Spleen (tissue), 11 donors: ENCODE data around the gene FLNB. TPM values are rescaled to one million over a fixed set of nuclear protein-coding genes. Genes with fewer than 3 reads are reported as not detected.
A peak's percentile ranks its signal among the peaks of the same experiment; 100 is the strongest.

Experiments
- DNase-seq: peaks from one replicate; pipeline ENCODE4 v3.0.0-alpha.2; 2020
- H3K27ac ChIP-seq, 8 donors: fragments of 200-600 bp; sonication (generic) in 7 of 8; 1 replicate in 4 of 8; 2 replicates in 4 of 8; pipeline versions ENCODE4 v1.5.0 to v1.8.0; 2016 to 2021; ENCODE audit warnings: inconsistent platforms in 4 of 8, mild to moderate bottlenecking in 4 of 8, moderate library complexity in 1 of 8
- H3K27me3 ChIP-seq, 7 donors: fragments of 200-600 bp; sonication (generic) in 6 of 7; replicated peaks in 1 of 7; 1 replicate in 4 of 7; 2 replicates in 3 of 7; pipeline versions ENCODE4 v1.5.0 to v1.8.0; 2016 to 2021; ENCODE audit warnings: inconsistent platforms in 3 of 7, mild to moderate bottlenecking in 1 of 7
- H3K36me3 ChIP-seq, 6 donors: fragments of 200-600 bp; sonication (generic) in 5 of 6; 1 replicate in 4 of 6; 2 replicates in 2 of 6; pipeline versions ENCODE4 v1.5.0 to v1.8.0; 2016 to 2021; ENCODE audit warnings: inconsistent platforms in 2 of 6
- H3K4me1 ChIP-seq, 6 donors: fragments of 200-600 bp; sonication (generic) in 5 of 6; 1 replicate in 3 of 6; 2 replicates in 3 of 6; pipeline versions ENCODE4 v1.5.0 to v1.8.0; 2016 to 2021; ENCODE audit warnings: inconsistent platforms in 3 of 6
- H3K4me3 ChIP-seq, 8 donors: fragments of 200-600 bp; sonication (generic) in 7 of 8; 1 replicate in 4 of 8; 2 replicates in 4 of 8; pipeline versions ENCODE4 v1.5.0 to v1.8.0; 2016 to 2021; ENCODE audit warnings: inconsistent platforms in 4 of 8, mild to moderate bottlenecking in 4 of 8, moderate library complexity in 2 of 8
- H3K9me3 ChIP-seq, 8 donors: fragments of 200-600 bp; sonication (generic) in 7 of 8; 1 replicate in 4 of 8; 2 replicates in 4 of 8; pipeline versions ENCODE4 v1.5.0 to v1.8.0; 2016 to 2021; ENCODE audit warnings: inconsistent platforms in 4 of 8
- CTCF ChIP-seq, 11 experiments: fragments of 200-600 bp in 7 of 11; fragments of 450-650 bp in 4 of 11; sonication (generic) in 4 of 11; IDR thresholded peaks in 8 of 11; conservative IDR thresholded peaks in 3 of 11; 1 replicate in 7 of 11; 2 replicates in 4 of 11; pipeline versions ENCODE4 v1.4.0 to v1.8.0; 2016 to 2021; ENCODE audit warnings: antibody characterized with exemption in 11 of 11, inconsistent platforms in 4 of 11, mild to moderate bottlenecking in 1 of 11
- POLR2A ChIP-seq, 3 donors: fragments of 450-650 bp; IDR thresholded peaks; one replicate each; pipeline ENCODE4 v1.5.1; 2017; ENCODE audit warnings: antibody characterized with exemption in 3 of 3, mild to moderate bottlenecking in 1 of 3
- POLR2AphosphoS5 ChIP-seq, 3 donors: sonication (generic); formaldehyde crosslinking; IDR thresholded peaks; one replicate each; pipeline ENCODE4 v1.5.1; 2017; ENCODE audit warnings: antibody characterized with exemption in 3 of 3
- WGBS, 5 donors: extraction: QIAGEN DNeasy Blood & Tissue Kit in 3 of 5; methylation state at CpG; one replicate each; pipeline versions ENCODE4 v1.1.5 to v1.1.7; 2013 to 2018; 5-methylcytosine and 5-hydroxymethylcytosine counted together
- intact Hi-C: fragments of 100-400 bp; cut with DNase I; formaldehyde crosslinking; loops from one replicate; pipeline ENCODE4 v1.15.0; 2023; ENCODE audit warnings: low total_unique reads
- polyA plus RNA-seq, 3 donors: library from polyadenylated mRNA; stranded (reverse); fragments of 200-250 nt; gene quantifications; one replicate each; pipeline ENCODE4 v1.2.1, GENCODE V29; 2013
- total RNA-seq, 7 donors: library from RNA; depleted of rRNA in 3 of 7; stranded (reverse); fragments of >200 nt in 3 of 7; fragmentation: NEBNext Ultra II Directional in 4 of 7; extraction: Animal tissue kit (Norgen Biotek cat#: 25700) in 4 of 7; gene quantifications; one replicate each; pipeline versions ENCODE4 v1.1.0 to v1.2.1, GENCODE V29; 2016 to 2021
- donor health status: healthy with polysubstance abuse.
- donor health status: DM: no; HTN: no; CAD: no; lungs with moderate emphysema.
- donor health status: DM: no; HTN: no; CAD: no.
- donor health status: Bipolar disorder and iron deficiency.
- donor health status: healthy.
- donor health status: DM: no; HTN: no; CAD: no.
- donor health status: DM: yes; HTN: yes; CAD: no.

The FLNB gene
- total and polyA plus RNA-seq, 10 donors = 38.9 to 163 (median 96.7) TPM

GRCh38 chr3:58025837-58026569 is 17.8 kb downstream of the FLNB start:
- Histone ChIP-seq H3K9me3 (no peaks in the 10 kb centered on the region), H3K4me3 (no peak overlapping the region), H3K36me3 (no peaks in the 10 kb centered on the region), H3K4me1 (peaks cover 0 to 25% (median 9%) of the 10 kb centered on the region in 6 donors), H3K27ac (no peak overlapping the region), H3K27me3 (no peaks in the 10 kb centered on the region)
- DNase-seq = peak; percentile 51
- intact Hi-C loops = loop anchor here (10.0 kb wide), 1 partner anchor 49 kb away; no protein-coding TSS in a partner anchor
- WGBS, 5 donors = 61 to 73% (median 68%) methylated on average over 12 of the region's 12 CpGs
- TF ChIP-seq POLR2A (IDR thresholded peaks at IDR 0.05) = no peak

- H3K27me3 ChIP-seq = no peaks in the 10 kb centered on the region
- intact Hi-C loops = loop anchor here (10.0 kb wide), 1 partner anchor 48 kb away; no protein-coding TSS in a partner anchor
- no peak overlapping the region for H3K27ac ChIP-seq
- no peak for TF ChIP-seq POLR2A (IDR thresholded peaks at IDR 0.05)
- no peak for TF ChIP-seq CTCF (IDR thresholded peaks at IDR 0.05 in 8 of 11, conservative IDR thresholded peaks at IDR 0.05 in 3 of 11)
- TF ChIP-seq POLR2AphosphoS5 (IDR thresholded peaks at IDR 0.05) = no peak
- H3K4me1 ChIP-seq = peaks cover 0 to 25% (median 7%) of the 10 kb centered on the region in 6 donors
- DNase-seq = no peak
- 76 to 93% (median 82%) methylated on average over 7 of the region's 7 CpGs for WGBS, 5 donors
- no peaks in the 10 kb centered on the region for H3K9me3 ChIP-seq
- no peak overlapping the region for H3K4me3 ChIP-seq
- no peaks in the 10 kb centered on the region for H3K36me3 ChIP-seq
These were observed 18.4 kb downstream of the FLNB start for GRCh38 chr3:58026598-58026997.

- H3K9me3 ChIP-seq = no peaks in the 10 kb centered on the region
- TF ChIP-seq CTCF (IDR thresholded peaks at IDR 0.05 in 8 of 11, conservative IDR thresholded peaks at IDR 0.05 in 3 of 11) = no peak
- no peak for TF ChIP-seq POLR2A (IDR thresholded peaks at IDR 0.05)
- no peak for TF ChIP-seq POLR2AphosphoS5 (IDR thresholded peaks at IDR 0.05)
- no peaks in the 10 kb centered on the region for H3K27me3 ChIP-seq
- H3K36me3 ChIP-seq = no peaks in the 10 kb centered on the region
- H3K27ac ChIP-seq = no peak overlapping the region
- WGBS, 5 donors = 71 to 91% (median 83%) methylated on average over 6 of the region's 6 CpGs
- intact Hi-C loops = loop anchor here (10.0 kb wide), 1 partner anchor 47 kb away; no protein-coding TSS in a partner anchor
- H3K4me3 ChIP-seq = no peak overlapping the region
- DNase-seq = no peak
- H3K4me1 ChIP-seq = peaks cover 0 to 25% (median 7%) of the 10 kb centered on the region in 6 donors
These were observed 19.6 kb downstream of the FLNB start for GRCh38 chr3:58027704-58028317.

GRCh38 chr3:58028902-58029301 is 20.7 kb downstream of the FLNB start:
- DNase-seq = no peak
- intact Hi-C loops = loop anchor here (10.0 kb wide), 1 partner anchor 46 kb away; no protein-coding TSS in a partner anchor
- no peaks in the 10 kb centered on the region for H3K9me3 ChIP-seq
- no peak overlapping the region for H3K4me3 ChIP-seq
- H3K27ac ChIP-seq = no peak overlapping the region
- H3K4me1 ChIP-seq = peaks cover 0 to 25% (median 7%) of the 10 kb centered on the region in 6 donors
- no peaks in the 10 kb centered on the region for H3K36me3 ChIP-seq
- 75 to 95% (median 85%) methylated on average over 1 of the region's 1 CpG for WGBS, 5 donors
- no peaks in the 10 kb centered on the region for H3K27me3 ChIP-seq
- no peak for TF ChIP-seq POLR2A (IDR thresholded peaks at IDR 0.05)
